ENCODE data around the gene YBEY. TPM values are rescaled to one million over a fixed set of nuclear protein-coding genes. Genes with fewer than 3 reads are reported as not detected.
A peak's percentile ranks its signal among the peaks of the same experiment; 100 is the strongest.

YBEY gene
- total RNA-seq, 3 donors from 2014 or later, result 10.5 to 20.8 (median 17.1) TPM

DNA sequence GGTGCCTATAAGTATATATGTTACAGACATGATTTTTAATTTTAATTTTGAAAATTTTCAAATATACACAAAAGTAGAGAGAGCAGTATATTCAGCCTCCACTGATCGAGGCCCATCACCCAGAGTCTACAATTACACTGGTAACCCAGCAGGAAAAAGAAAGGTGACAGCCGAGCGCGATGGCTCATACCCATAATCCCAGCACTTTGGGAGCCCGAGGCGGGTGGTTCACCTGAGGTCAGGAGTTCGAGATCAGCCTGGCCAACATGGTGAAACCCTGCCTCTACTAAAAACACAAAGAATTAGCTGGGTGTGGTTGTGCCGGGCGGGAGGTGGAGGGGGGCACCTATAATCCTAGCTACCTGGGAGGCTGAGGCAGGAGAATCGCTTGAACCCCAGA, 1.4 kb downstream of the YBEY start:
- Histone ChIP-seq H3K9me3 (no peaks in the 10 kb centered on the region), H3K36me3 (ENCODE audit: low read depth) (no peaks in the 10 kb centered on the region), H3K4me3 (no peak overlapping the region), H3K4me1 (ENCODE audit: low read depth) (peaks cover 36% of the 10 kb centered on the region)
- TF ChIP-seq, protein P1, sequence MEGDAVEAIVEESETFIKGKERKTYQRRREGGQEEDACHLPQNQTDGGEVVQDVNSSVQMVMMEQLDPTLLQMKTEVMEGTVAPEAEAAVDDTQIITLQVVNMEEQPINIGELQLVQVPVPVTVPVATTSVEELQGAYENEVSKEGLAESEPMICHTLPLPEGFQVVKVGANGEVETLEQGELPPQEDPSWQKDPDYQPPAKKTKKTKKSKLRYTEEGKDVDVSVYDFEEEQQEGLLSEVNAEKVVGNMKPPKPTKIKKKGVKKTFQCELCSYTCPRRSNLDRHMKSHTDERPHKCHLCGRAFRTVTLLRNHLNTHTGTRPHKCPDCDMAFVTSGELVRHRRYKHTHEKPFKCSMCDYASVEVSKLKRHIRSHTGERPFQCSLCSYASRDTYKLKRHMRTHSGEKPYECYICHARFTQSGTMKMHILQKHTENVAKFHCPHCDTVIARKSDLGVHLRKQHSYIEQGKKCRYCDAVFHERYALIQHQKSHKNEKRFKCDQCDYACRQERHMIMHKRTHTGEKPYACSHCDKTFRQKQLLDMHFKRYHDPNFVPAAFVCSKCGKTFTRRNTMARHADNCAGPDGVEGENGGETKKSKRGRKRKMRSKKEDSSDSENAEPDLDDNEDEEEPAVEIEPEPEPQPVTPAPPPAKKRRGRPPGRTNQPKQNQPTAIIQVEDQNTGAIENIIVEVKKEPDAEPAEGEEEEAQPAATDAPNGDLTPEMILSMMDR (IDR thresholded peaks at IDR 0.05), result no peak
- ATAC-seq (no peak), DNase-seq (no peak)
- intact Hi-C loops (cut with DNase I, micrococcal nuclease), result no loop called here

DNA sequence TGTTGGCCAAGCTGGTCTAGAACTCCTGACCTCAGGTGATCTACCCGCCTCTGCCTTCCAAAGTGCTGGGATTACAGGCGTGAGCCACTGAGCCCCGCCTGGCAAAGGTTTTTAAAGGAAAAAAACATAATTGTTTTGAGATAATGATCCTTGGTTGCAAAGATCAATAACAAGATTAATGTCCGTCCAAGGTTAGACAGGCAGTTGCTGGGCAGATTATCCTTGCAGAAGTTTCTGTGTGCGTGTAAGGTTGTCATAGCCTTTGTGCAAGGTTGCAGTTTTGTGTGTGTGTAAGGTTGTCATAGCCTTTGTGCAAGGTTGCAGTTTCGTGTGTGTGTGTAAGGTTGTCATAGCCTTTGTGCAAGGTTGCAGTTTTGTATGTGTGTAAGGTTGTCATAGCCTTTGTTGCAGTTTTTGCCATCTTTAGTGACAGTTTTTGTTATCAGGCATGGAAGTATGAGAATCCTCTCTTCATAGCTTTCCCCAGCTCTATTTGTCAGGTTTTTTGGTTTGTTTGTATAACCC, 3.6 kb downstream of the YBEY start:
- DNase-seq, result no peak
- H3K36me3 ChIP-seq (ENCODE audit: low read depth), result no peaks in the 10 kb centered on the region
- TF ChIP-seq, protein P1 (IDR thresholded peaks at IDR 0.05), result no peak
- H3K4me3 ChIP-seq, result no peak overlapping the region
- ATAC-seq, result no peak
- intact Hi-C loops (cut with DNase I, micrococcal nuclease), result no loop called here
- H3K4me1 ChIP-seq (ENCODE audit: low read depth), result peaks cover 19% of the 10 kb centered on the region
- H3K9me3 ChIP-seq, result no peaks in the 10 kb centered on the region

DNA sequence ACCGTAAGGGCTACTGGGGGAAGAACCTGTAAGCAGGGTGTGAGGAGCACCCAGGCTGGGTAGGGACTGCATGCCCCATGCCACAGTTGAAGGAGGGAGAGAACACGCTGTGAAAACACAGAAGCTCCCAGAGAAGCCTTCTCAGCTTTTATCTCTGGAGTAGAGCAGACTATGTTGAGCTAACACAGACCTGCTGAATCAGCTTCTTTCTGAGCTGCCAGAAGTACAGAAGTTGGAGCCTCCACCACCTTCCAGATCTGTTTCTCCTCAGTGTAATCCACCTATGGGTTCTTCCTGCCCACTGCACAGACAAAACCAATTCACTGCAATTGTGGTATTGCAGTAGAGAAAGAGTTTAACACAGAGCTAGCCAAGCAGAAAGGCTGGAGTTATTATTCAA, 5.4 kb downstream of the YBEY start:
- ATAC-seq, result no peak
- intact Hi-C loops (cut with DNase I, micrococcal nuclease), result no loop called here
- Histone ChIP-seq H3K4me1 (ENCODE audit: low read depth) (peaks cover 12% of the 10 kb centered on the region), H3K36me3 (ENCODE audit: low read depth) (no peaks in the 10 kb centered on the region), H3K4me3 (no peak overlapping the region), H3K9me3 (no peaks in the 10 kb centered on the region)
- TF ChIP-seq, protein P1 (IDR thresholded peaks at IDR 0.05), result no peak
- DNase-seq, result no peak

DNA sequence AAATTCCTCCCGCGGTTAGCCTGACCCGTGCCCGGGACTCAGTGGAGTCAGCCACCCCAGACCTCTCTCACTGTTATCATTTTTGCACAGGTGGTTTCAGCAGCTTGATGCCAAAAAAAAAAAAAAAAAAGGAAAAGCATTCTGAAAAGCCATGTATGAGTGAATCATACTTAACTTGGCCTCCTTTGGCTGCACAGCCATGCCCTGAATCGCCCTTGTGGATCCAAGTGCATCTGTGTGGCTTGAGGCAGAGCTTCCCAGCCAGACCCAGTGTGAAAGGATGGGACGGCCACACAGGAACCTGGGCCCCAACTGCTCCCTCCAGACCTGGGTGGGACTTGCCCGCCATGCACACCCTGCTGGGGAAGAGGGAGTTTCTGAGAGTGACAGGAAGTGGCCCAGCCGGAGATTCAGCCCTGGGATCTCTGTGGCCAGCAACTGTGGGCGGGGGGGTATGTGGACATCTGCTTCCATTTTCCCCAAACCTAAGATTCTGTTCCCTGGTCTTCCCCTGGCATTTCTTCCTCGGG, 8.6 kb downstream of the YBEY start:
- Histone ChIP-seq H3K36me3 (ENCODE audit: low read depth) (no peaks in the 10 kb centered on the region), H3K4me3 (no peak overlapping the region), H3K4me1 (ENCODE audit: low read depth) (peaks cover 8% of the 10 kb centered on the region), H3K9me3 (no peaks in the 10 kb centered on the region)
- no peak for DNase-seq
- peak; percentile 3 for ATAC-seq
- intact Hi-C loops (cut with DNase I, micrococcal nuclease), result no loop called here
- TF ChIP-seq, protein P1 (IDR thresholded peaks at IDR 0.05), result no peak

DNA sequence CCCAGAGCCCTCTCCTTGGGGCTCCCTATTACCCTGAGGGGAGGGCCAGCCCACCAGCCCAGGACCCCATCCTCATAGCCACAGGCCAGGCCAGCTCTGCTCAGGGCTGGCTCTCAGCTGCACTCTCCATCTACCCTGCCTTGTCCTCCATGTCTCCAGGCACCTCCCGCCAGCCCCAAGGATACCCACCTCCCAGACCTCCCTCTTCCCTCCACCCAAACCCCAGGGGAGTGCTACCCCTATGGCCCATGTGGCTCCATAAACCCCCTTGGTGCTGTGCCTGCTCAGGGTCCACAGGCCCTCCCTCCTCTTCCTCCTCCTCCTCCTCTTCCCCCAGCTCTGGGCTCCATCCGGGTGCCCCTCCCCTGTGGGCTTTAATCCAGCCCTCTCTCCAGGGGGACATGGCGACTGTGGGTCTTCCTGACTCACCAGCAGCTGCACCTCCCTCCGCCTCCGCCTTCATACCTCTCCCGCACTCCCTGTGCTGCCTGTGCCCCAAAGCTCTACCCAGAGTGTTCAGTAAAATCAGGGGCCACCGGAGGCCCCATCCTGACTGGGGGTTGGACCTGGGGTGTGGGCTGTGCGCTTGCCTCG, 9.1 kb downstream of the YBEY start:
- Histone ChIP-seq H3K36me3 (ENCODE audit: low read depth) (no peaks in the 10 kb centered on the region), H3K9me3 (no peaks in the 10 kb centered on the region), H3K4me3 (no peak overlapping the region), H3K4me1 (ENCODE audit: low read depth) (peaks cover 8% of the 10 kb centered on the region)
- no peak for DNase-seq
- ATAC-seq, result no peak
- intact Hi-C loops (cut with DNase I, micrococcal nuclease), result no loop called here
- TF ChIP-seq, protein P1 (IDR thresholded peaks at IDR 0.05), result no peak

All from mucosa of descending colon (tissue), 3 donors.